Vagina (tissue), 2 donors: ENCODE results near the gene OPN4. TPM values are rescaled to one million over a fixed set of nuclear protein-coding genes. Genes with fewer than 3 reads are reported as not detected.

ENCODE experiments used
- DNase-seq, 2 donors: peaks; one replicate each; pipeline ENCODE4 v3.0.0-alpha.2; 2017; ENCODE audit errors: extremely low spot score in 2 of 2
- H3K27ac ChIP-seq: fragments of 200-600 bp; sonication (generic); one replicate; pipeline ENCODE4 v1.5.1; 2019
- H3K27me3 ChIP-seq: fragments of 200-600 bp; sonication (generic); one replicate; pipeline ENCODE4 v1.5.1; 2019
- H3K36me3 ChIP-seq, 2 donors: fragments of 200-600 bp; sonication (generic); one replicate each; pipeline ENCODE4 v1.5.1; 2017 to 2019
- H3K4me1 ChIP-seq: fragments of 200-600 bp; sonication (generic); one replicate; pipeline ENCODE4 v1.5.1; 2019
- H3K4me3 ChIP-seq, 2 donors: fragments of 200-600 bp; sonication (generic); 1 replicate in 1 of 2; 2 replicates in 1 of 2; pipeline ENCODE4 v1.5.1; 2016 to 2019
- H3K9me3 ChIP-seq: fragments of 200-600 bp; sonication (generic); one replicate; pipeline ENCODE4 v1.5.1; 2019
- POLR2A ChIP-seq, 2 donors: fragments of 450-650 bp; IDR thresholded peaks; one replicate each; pipeline ENCODE4 v1.6.1; 2017; ENCODE audit warnings: antibody characterized with exemption in 2 of 2, mild to moderate bottlenecking in 2 of 2, moderate library complexity in 2 of 2
- POLR2AphosphoS5 ChIP-seq, 2 donors: sonication (generic); formaldehyde crosslinking; IDR thresholded peaks; one replicate each; pipeline ENCODE4 v1.9.0; 2017; ENCODE audit warnings: antibody characterized with exemption in 2 of 2, mild to moderate bottlenecking in 2 of 2, low read depth in 1 of 2; ENCODE audit not compliant: insufficient read depth in 1 of 2
- intact Hi-C: fragments of 100-400 bp; cut with DNase I; formaldehyde crosslinking; loops from one replicate; pipeline ENCODE4 v1.15.1; 2023
- total RNA-seq: library from RNA; depleted of rRNA; stranded (reverse); fragments of >200 nt; gene quantifications from one replicate; pipeline ENCODE4 v1.2.3, GENCODE V29; 2016
- TF ChIP-seq, protein P1 (sequence below), 3 experiments: fragments of 450-650 bp in 2 of 3; fragments of 200-600 bp in 1 of 3; sonication (generic) in 1 of 3; IDR thresholded peaks; one replicate each; pipeline ENCODE4 v1.5.1; 2017 to 2019; ENCODE audit warnings: antibody characterized with exemption in 3 of 3, mild to moderate bottlenecking in 2 of 3, moderate library complexity in 2 of 3

Gene OPN4
- total RNA-seq, 1 donor from 2014 or later = not detected

DNA sequence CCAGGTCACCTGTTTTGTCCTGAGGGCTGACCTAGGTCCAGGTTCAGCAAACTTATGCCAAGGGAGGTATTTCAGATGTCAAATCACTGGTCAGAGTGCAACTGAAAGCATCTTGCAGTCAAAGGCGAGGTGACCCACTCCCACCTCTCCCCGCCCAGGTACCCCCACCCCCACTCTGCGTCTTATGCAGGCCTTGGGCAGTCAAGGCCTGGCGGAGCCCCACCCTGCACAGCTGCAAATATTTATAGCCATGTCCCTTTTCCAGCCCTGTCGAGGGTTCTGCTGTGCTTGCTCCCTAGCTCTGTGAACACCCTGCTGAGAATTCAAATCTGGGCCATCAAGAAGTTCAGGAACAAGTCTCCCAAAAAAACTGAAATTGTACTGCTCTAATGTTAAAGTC is 61.5 kb downstream of the OPN4 start:
- no peak for DNase-seq
- TF ChIP-seq POLR2A (IDR thresholded peaks at IDR 0.05) (no peak), POLR2AphosphoS5 (IDR thresholded peaks at IDR 0.05; ENCODE audit: insufficient read depth in 1 of 2, low read depth in 1 of 2) (no peak)
- TF ChIP-seq, protein P1, sequence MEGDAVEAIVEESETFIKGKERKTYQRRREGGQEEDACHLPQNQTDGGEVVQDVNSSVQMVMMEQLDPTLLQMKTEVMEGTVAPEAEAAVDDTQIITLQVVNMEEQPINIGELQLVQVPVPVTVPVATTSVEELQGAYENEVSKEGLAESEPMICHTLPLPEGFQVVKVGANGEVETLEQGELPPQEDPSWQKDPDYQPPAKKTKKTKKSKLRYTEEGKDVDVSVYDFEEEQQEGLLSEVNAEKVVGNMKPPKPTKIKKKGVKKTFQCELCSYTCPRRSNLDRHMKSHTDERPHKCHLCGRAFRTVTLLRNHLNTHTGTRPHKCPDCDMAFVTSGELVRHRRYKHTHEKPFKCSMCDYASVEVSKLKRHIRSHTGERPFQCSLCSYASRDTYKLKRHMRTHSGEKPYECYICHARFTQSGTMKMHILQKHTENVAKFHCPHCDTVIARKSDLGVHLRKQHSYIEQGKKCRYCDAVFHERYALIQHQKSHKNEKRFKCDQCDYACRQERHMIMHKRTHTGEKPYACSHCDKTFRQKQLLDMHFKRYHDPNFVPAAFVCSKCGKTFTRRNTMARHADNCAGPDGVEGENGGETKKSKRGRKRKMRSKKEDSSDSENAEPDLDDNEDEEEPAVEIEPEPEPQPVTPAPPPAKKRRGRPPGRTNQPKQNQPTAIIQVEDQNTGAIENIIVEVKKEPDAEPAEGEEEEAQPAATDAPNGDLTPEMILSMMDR (IDR thresholded peaks at IDR 0.05) = no peak
- no peaks in the 10 kb centered on the region for H3K36me3 ChIP-seq
- peaks cover 12% of the 10 kb centered on the region for H3K4me1 ChIP-seq
- H3K27me3 ChIP-seq = no peaks in the 10 kb centered on the region
- no peaks in the 10 kb centered on the region for H3K9me3 ChIP-seq
- H3K27ac ChIP-seq = no peak overlapping the region
- no peak overlapping the region for H3K4me3 ChIP-seq
- intact Hi-C loops = no loop called here

Other genes with a start within 250 kb of the OPN4 start
- 26.5 TPM for gene WAPL, start 132.8 kb upstream of the OPN4 start, total RNA-seq
- gene LDB3, start 14.0 kb downstream of the OPN4 start, total RNA-seq = 4.7 TPM
- 33.1 TPM for gene BMPR1A, start 102.1 kb downstream of the OPN4 start, total RNA-seq